Thoracic aorta (tissue), 2 donors: Measurements from ENCODE around the gene PTPN11. TPM values are rescaled to one million over a fixed set of nuclear protein-coding genes. Genes with fewer than 3 reads are reported as not detected.
A peak's percentile ranks its signal among the peaks of the same experiment; 100 is the strongest.
"Not testable (repeated sequence)": the region's sequence is repeated elsewhere in the genome, so short reads cannot be mapped to it uniquely, and the experiment has no call there.

Experiments
- ATAC-seq: fragments of 150-250 bp; one replicate; pipeline ENCODE4 v1.8.0; 2017; ENCODE audit warnings: low read depth; ENCODE audit not compliant: insufficient number of reproducible peaks, low FRiP score
- DNase-seq: peaks from one replicate; pipeline ENCODE4 v3.0.0-alpha.2; 2020; ENCODE audit warnings: low spot score
- H3K27ac ChIP-seq, 2 donors: fragments of 200-600 bp; sonication (generic); 1 replicate in 1 of 2; 2 replicates in 1 of 2; pipeline ENCODE4 v1.5.1; 2016; ENCODE audit warnings: mild to moderate bottlenecking in 2 of 2, moderate library complexity in 2 of 2
- H3K27me3 ChIP-seq: fragments of 200-600 bp; sonication (generic); replicated peaks from 2 replicates; pipeline ENCODE4 v1.6.0; 2016; ENCODE audit warnings: mild to moderate bottlenecking; ENCODE audit not compliant: insufficient read depth
- H3K36me3 ChIP-seq: fragments of 200-600 bp; sonication (generic); one replicate; pipeline ENCODE4 v1.5.1; 2016
- H3K4me1 ChIP-seq, 2 donors: fragments of 200-600 bp; sonication (generic); 1 replicate in 1 of 2; 2 replicates in 1 of 2; pipeline versions ENCODE4 v1.5.1 to v1.6.0; 2016; ENCODE audit warnings: low read depth in 2 of 2, mild to moderate bottlenecking in 1 of 2; ENCODE audit not compliant: control insufficient read depth in 1 of 2
- H3K4me3 ChIP-seq: fragments of 200-600 bp; sonication (generic); 2 replicates; pipeline ENCODE4 v1.5.1; 2016; ENCODE audit warnings: mild to moderate bottlenecking
- H3K9me3 ChIP-seq: fragments of 200-600 bp; sonication (generic); 2 replicates; pipeline ENCODE4 v1.5.1; 2016
- total RNA-seq, 2 donors: library from RNA; depleted of rRNA; stranded (reverse); fragments of >200 nt; gene quantifications; one replicate each; pipeline versions ENCODE4 v1.1.0 to v1.2.3, GENCODE V29; 2016
- TF ChIP-seq, protein P1 (sequence below): fragments of 200-600 bp; sonication (generic); IDR thresholded peaks from one replicate; pipeline ENCODE4 v1.5.1; 2019; ENCODE audit warnings: antibody characterized with exemption

The PTPN11 gene
- total RNA-seq, 2 donors from 2014 or later = 98.6 to 126 TPM

DNA sequence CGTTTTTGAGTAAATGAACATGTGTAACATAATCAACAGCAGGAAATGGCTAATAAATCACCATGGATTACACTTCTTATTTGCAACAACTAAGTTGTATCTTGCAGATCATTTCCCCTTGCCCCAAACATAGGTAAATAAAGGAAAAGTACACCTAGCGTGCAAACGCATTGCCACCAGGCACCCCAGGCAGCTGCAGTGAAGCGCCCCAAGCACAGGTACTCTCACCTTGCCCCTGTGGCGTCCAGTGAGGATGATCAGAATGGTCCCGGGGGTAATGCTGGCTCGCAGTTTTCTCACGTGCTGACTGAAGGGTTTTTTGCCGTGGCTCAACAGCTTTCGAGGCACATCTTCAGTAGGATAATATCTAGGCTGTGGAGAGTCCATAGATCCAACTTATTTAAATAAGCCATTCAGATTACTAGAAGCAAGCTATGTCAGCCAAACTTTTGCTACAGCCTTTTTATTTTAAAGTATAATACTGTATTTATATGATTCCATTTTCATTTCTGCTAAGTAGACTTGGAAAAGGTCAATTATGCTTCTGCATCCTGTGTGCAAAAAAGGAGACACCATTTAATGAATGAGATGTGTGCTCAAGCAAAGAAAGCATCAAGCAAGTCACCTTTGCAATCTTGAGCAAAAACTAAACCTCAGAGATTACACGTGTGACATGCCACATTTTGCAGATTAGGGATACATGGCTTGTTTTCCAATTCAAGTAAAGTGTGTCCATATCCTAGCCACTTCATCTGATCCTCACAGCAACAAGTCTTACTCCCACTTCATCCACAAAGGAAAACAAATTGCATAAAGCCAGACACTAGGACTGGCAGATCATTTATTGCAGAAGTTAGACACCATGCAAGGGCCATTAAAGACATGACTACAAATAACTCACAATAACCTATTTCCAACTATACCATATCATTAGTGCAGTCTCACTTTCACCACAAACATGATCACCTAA is 11.9 kb upstream of the PTPN11 start:
- ATAC-seq = no peak
- DNase-seq = no peak
- Histone ChIP-seq H3K9me3 (no peaks in the 10 kb centered on the region), H3K27ac (no peak overlapping the region), H3K36me3 (peaks cover 30% of the 10 kb centered on the region), H3K4me3 (no peak overlapping the region), H3K27me3 (no peaks in the 10 kb centered on the region), H3K4me1 (peaks cover 9 to 19% of the 10 kb centered on the region in 2 donors)
- TF ChIP-seq, protein P1, sequence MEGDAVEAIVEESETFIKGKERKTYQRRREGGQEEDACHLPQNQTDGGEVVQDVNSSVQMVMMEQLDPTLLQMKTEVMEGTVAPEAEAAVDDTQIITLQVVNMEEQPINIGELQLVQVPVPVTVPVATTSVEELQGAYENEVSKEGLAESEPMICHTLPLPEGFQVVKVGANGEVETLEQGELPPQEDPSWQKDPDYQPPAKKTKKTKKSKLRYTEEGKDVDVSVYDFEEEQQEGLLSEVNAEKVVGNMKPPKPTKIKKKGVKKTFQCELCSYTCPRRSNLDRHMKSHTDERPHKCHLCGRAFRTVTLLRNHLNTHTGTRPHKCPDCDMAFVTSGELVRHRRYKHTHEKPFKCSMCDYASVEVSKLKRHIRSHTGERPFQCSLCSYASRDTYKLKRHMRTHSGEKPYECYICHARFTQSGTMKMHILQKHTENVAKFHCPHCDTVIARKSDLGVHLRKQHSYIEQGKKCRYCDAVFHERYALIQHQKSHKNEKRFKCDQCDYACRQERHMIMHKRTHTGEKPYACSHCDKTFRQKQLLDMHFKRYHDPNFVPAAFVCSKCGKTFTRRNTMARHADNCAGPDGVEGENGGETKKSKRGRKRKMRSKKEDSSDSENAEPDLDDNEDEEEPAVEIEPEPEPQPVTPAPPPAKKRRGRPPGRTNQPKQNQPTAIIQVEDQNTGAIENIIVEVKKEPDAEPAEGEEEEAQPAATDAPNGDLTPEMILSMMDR = no peak

DNA sequence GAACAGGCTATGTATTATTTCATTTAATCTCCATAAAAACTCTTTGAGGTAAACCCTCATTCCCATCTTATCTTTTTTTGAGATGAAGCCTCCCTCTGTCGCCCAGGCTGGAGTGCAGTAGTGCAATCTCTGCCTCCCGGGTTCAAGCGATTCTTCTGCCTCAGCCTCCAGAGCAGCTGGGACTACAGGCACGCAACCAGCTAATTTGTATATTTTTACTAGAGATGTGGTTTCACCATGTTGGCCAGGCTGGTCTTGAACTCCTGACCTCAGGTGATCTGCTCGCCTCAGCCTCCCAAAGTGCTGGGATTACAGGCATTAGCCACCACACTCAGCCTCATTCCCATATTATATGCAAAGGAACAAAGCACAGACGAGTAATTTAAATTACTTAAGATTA is 11.1 kb upstream of the PTPN11 start:
- Histone ChIP-seq H3K36me3 (peaks cover 30% of the 10 kb centered on the region), H3K4me1 (peaks cover 9 to 19% of the 10 kb centered on the region in 2 donors)
- not testable (repeated sequence) for ATAC-seq, H3K27me3 ChIP-seq, H3K9me3 ChIP-seq, H3K27ac ChIP-seq, H3K4me3 ChIP-seq, DNase-seq

DNA sequence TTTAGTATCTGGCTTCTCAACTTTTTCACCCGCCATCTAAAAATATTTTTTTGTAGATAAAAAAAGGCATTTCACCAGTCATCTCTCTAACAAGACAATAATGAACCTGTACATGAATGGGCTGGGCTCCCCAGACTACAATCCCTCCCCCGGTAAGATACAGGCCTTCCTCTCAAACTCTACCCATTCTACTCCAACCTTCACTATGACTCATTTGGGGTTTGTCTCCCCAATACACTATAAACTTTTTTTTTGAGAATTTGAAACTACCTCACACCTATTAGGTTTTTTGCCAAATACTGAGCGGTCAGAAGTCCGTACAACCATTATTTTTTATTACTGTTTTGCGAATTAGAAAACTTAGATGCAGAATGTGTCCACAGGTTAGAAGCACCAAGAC is 10.1 kb upstream of the PTPN11 start:
- Histone ChIP-seq H3K4me1 (peaks cover 9 to 19% of the 10 kb centered on the region in 2 donors), H3K27ac (peak overlapping the region; percentile 76 to 93), H3K9me3 (no peaks in the 10 kb centered on the region), H3K4me3 (peak overlapping the region; percentile 74), H3K27me3 (no peaks in the 10 kb centered on the region), H3K36me3 (peaks cover 30% of the 10 kb centered on the region)
- TF ChIP-seq, protein P1 = no peak
- DNase-seq (no peak), ATAC-seq (no peak)

DNA sequence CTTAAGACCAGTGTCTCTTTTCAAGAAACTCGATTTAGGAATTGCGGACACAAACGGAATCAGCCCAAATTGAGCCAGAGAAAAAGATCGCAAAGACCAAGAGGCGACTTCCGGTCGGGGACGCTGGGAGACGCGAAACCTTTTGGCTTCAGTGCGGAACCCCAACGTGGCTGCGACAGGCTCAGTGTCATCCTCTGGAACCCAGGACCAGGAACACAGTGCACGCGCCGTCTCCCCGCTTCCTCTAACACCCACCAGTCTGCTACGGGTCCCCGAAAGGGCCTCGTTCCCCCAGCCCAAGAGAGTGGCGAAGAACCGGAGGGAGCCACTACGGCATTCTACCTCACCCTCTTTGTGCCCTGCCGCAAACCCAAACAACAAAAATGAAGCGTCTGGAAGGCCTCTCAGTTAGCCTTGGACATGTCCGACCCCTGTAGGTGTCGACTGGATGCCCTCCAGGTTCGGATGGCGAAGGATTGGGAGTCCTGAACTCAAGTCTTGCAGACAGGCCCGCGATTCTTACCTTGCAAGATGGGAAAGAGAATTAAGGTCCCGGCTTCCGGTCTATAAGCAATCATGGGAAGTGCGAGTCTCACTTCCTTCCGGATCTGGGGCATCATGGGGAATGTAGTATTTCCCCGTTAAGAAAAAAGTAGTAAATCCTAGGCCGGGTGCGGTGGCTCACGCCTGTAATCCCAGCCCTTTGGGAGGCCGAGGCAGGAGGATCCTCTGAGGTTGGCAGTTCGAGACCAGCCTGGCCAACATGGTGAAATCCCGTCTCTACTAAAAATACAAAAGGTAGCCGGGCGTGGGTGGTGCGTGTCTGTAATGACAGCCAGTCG is 9.5 kb upstream of the PTPN11 start, which contains the start of gene RPL6:
Gene RPL6, minus strand, starts transcription at position 542 of the 842 bp plus-strand sequence. CDS start 949 bp downstream, outside the sequence.
- ATAC-seq (peak; percentile 90), DNase-seq (peak; percentile 50)
- peak within 1 kb of the TSS; percentile 76 to 93 for H3K27ac ChIP-seq
- H3K36me3 ChIP-seq = peaks cover 30% of the 10 kb centered on the region
- no peaks in the 10 kb centered on the region for H3K9me3 ChIP-seq
- peak within 1 kb of the TSS; percentile 74 for H3K4me3 ChIP-seq
- no peaks in the 10 kb centered on the region for H3K27me3 ChIP-seq
- peaks cover 9 to 19% of the 10 kb centered on the region in 2 donors for H3K4me1 ChIP-seq
- TF ChIP-seq, protein P1 = no peak

DNA sequence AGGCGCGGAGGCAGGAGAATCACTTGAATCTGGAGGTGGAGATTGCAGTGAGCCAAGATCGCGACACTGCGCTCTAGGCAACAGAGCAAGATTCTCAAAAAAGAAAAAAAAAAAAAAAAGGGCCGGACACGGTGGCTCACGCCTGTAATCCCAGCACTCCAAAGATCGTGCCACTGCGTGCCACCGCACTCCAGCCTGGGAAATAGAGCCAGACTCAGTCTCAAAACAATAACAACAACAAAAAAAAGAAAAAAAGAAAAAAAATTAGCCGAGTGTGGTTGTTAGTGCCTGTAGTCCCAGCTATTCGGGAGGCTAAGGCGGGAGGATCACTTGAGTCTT is 8.9 kb upstream of the PTPN11 start:
- Histone ChIP-seq H3K4me3 (no peak overlapping the region), H3K36me3 (peaks cover 26% of the 10 kb centered on the region), H3K9me3 (no peaks in the 10 kb centered on the region), H3K27ac (no peak overlapping the region), H3K4me1 (peaks cover 9 to 19% of the 10 kb centered on the region in 2 donors), H3K27me3 (no peaks in the 10 kb centered on the region)
- no peak for DNase-seq
- no peak for ATAC-seq
- TF ChIP-seq, protein P1 = no peak
